H1 (cell line): ENCODE data around the gene ACKR1. TPM values are rescaled to one million over a fixed set of nuclear protein-coding genes. Genes with fewer than 3 reads are reported as not detected.

Experiments
- CTCF ChIA-PET: fragments of 300-600 bp; sonication (Branson Sonifier 250); formaldehyde crosslinking; loops from one replicate; lab custom pipeline; 2021; ENCODE audit not compliant: partially characterized antibody; lab: Charles Lee
- POLR2A ChIA-PET: fragments of 300-600 bp; sonication (Branson Sonifier 250); formaldehyde crosslinking; loops from one replicate; lab custom pipeline; 2021; ENCODE audit warnings: inconsistent platforms; ENCODE audit not compliant: partially characterized antibody; lab: Charles Lee
- DNase-seq, 2 experiments: peaks; one replicate each; pipeline versions ENCODE4 v3.0.0 to v3.0.0-alpha.2; 2010 to 2022; ENCODE audit warnings: low spot score in 2 of 2, low read depth in 1 of 2, mixed read lengths in 1 of 2
- FAIRE-seq: peaks from 2 replicates; lab custom pipeline; 2011; peaks lifted over from hg19 to GRCh38; lab: Jason Lieb, UNC
- H2AFZ ChIP-seq: 2 replicates; pipeline ENCODE4 v1.8.1; 2012; ENCODE audit warnings: low read length, inconsistent platforms
- H2AK5ac ChIP-seq: 2 replicates; pipeline ENCODE4 v1.6.1; 2013; ENCODE audit warnings: low read depth, low read length
- H2BK120ac ChIP-seq: replicated peaks from 2 replicates; pipeline ENCODE3; 2013; ENCODE audit warnings: low read depth, low read length, inconsistent platforms
- H2BK12ac ChIP-seq: 2 replicates; pipeline ENCODE4 v1.6.1; 2013; ENCODE audit warnings: low read depth, low read length
- H2BK15ac ChIP-seq: 2 replicates; pipeline ENCODE4 v1.6.1; 2013; ENCODE audit warnings: low read length
- H2BK20ac ChIP-seq: 2 replicates; pipeline ENCODE4 v1.6.1; 2013; ENCODE audit warnings: low read length
- H2BK5ac ChIP-seq: 2 replicates; pipeline ENCODE4 v1.6.1; 2013; ENCODE audit warnings: low read depth, low read length
- H3K14ac ChIP-seq: 2 replicates; pipeline ENCODE4 v1.6.1; 2013; ENCODE audit warnings: inconsistent platforms; ENCODE audit not compliant: insufficient read length
- H3K18ac ChIP-seq: 2 replicates; pipeline ENCODE4 v1.6.1; 2013; ENCODE audit warnings: low read length; ENCODE audit errors: extremely low read depth
- H3K23ac ChIP-seq: 2 replicates; pipeline ENCODE4 v1.6.1; 2013; ENCODE audit warnings: inconsistent platforms; ENCODE audit not compliant: insufficient read length
- H3K23me2 ChIP-seq: 2 replicates; pipeline ENCODE4 v1.6.1; 2013; ENCODE audit warnings: low read depth, low read length
- H3K27ac ChIP-seq: 2 replicates; pipeline ENCODE4 v1.6.1; 2011; ENCODE audit warnings: low read depth, low read length, inconsistent platforms
- H3K27me3 ChIP-seq, 4 experiments: replicated peaks in 1 of 4; 1 replicate in 1 of 4; 2 replicates in 3 of 4; pipeline versions ENCODE4 v1.6.1 to v1.8.1; 2011 to 2013; ENCODE audit warnings: low read length in 3 of 4, mild to moderate bottlenecking in 3 of 4, inconsistent platforms in 2 of 4, mixed read lengths in 2 of 4, moderate library complexity in 1 of 4; ENCODE audit not compliant: control insufficient read depth in 3 of 4, insufficient read depth in 3 of 4; ENCODE audit errors: extremely low read depth in 1 of 4
- H3K36me3 ChIP-seq, 4 experiments: 2 replicates each; pipeline versions ENCODE4 v1.6.1 to v1.8.1; 2011 to 2013; ENCODE audit warnings: mild to moderate bottlenecking in 4 of 4, low read length in 3 of 4, moderate library complexity in 2 of 4, control low read depth in 1 of 4, inconsistent platforms in 1 of 4; ENCODE audit not compliant: insufficient read depth in 4 of 4, control insufficient read depth in 2 of 4
- H3K4ac ChIP-seq: replicated peaks from 2 replicates; pipeline ENCODE3; 2013; ENCODE audit warnings: low read length, low read depth, mixed read lengths, inconsistent platforms; ENCODE audit not compliant: insufficient read length
- H3K4me1 ChIP-seq, 4 experiments: replicated peaks in 1 of 4; 1 replicate in 1 of 4; 2 replicates in 3 of 4; pipeline versions ENCODE4 v1.6.1 to v1.8.1; 2011 to 2013; ENCODE audit warnings: low read length in 3 of 4, inconsistent platforms in 2 of 4, mixed read lengths in 1 of 4; ENCODE audit not compliant: insufficient read depth in 4 of 4, control insufficient read depth in 3 of 4
- H3K4me2 ChIP-seq, 2 experiments: 2 replicates each; pipeline versions ENCODE4 v1.6.1 to v1.8.1; 2011 to 2013; ENCODE audit warnings: low read depth in 2 of 2, low read length in 2 of 2, control low read depth in 1 of 2, inconsistent platforms in 1 of 2, mild to moderate bottlenecking in 1 of 2; ENCODE audit not compliant: insufficient read depth in 1 of 2
- H3K4me3 ChIP-seq, 4 experiments: fragments of 200-600, 300-600 bp in 1 of 4; sonication (generic), shearing (Covaris generic), sonication (Bioruptor Twin) in 1 of 4; 2 replicates each; pipeline versions ENCODE4 v1.5.1 to v1.8.1; 2011 to 2016; ENCODE audit warnings: low read length in 4 of 4, low read depth in 3 of 4, control low read depth in 2 of 4, inconsistent platforms in 2 of 4, mild to moderate bottlenecking in 2 of 4, mixed read lengths in 1 of 4, moderate library complexity in 1 of 4; ENCODE audit not compliant: insufficient read depth in 2 of 4; ENCODE audit errors: extremely low read depth in 1 of 4
- H3K56ac ChIP-seq: replicated peaks from 2 replicates; pipeline ENCODE3; 2013; ENCODE audit warnings: low read depth, mild to moderate bottlenecking, mixed read lengths, low read length, inconsistent platforms; ENCODE audit not compliant: insufficient read length
- H3K79me1 ChIP-seq: 2 replicates; pipeline ENCODE4 v1.6.1; 2013; ENCODE audit warnings: low read depth, low read length, control low read depth
- H3K79me2 ChIP-seq, 2 experiments: 2 replicates each; pipeline versions ENCODE4 v1.6.1 to v1.8.1; 2012 to 2013; ENCODE audit warnings: low read length in 2 of 2, mild to moderate bottlenecking in 2 of 2, inconsistent platforms in 1 of 2; ENCODE audit not compliant: insufficient read depth in 2 of 2, control insufficient read depth in 1 of 2
- H3K9ac ChIP-seq, 4 experiments: replicated peaks in 1 of 4; 1 replicate in 1 of 4; 2 replicates in 3 of 4; pipeline versions ENCODE4 v1.6.1 to v1.8.1; 2011 to 2013; ENCODE audit warnings: low read depth in 3 of 4, low read length in 3 of 4, control low read depth in 2 of 4, mild to moderate bottlenecking in 2 of 4, moderate library complexity in 2 of 4, inconsistent platforms in 1 of 4; ENCODE audit errors: extremely low read depth in 1 of 4
- H3K9me3 ChIP-seq, 2 experiments: 2 replicates each; pipeline versions ENCODE4 v1.6.1 to v1.8.1; 2012 to 2013; ENCODE audit warnings: mild to moderate bottlenecking in 2 of 2, moderate library complexity in 2 of 2, control low read depth in 1 of 2, inconsistent platforms in 1 of 2, low read depth in 1 of 2, low read length in 1 of 2, mixed read lengths in 1 of 2; ENCODE audit not compliant: insufficient read depth in 2 of 2
- H4K20me1 ChIP-seq, 2 experiments: replicated peaks in 1 of 2; 2 replicates each; pipeline versions ENCODE3 to v1.8.1; 2011 to 2013; ENCODE audit warnings: inconsistent platforms in 2 of 2, low read length in 2 of 2, mild to moderate bottlenecking in 1 of 2; ENCODE audit not compliant: insufficient read depth in 2 of 2, control insufficient read depth in 1 of 2
- H4K5ac ChIP-seq: 2 replicates; pipeline ENCODE4 v1.6.1; 2013; ENCODE audit warnings: low read length, low read depth, mixed read lengths, inconsistent platforms; ENCODE audit not compliant: insufficient read length
- H4K8ac ChIP-seq: 2 replicates; pipeline ENCODE4 v1.8.0; 2013; ENCODE audit warnings: mild to moderate bottlenecking, moderate library complexity, low read length, inconsistent platforms; ENCODE audit not compliant: insufficient read depth; ENCODE audit errors: extremely low read depth
- H4K91ac ChIP-seq: replicated peaks from 2 replicates; pipeline ENCODE3; 2013; ENCODE audit warnings: low read length, mixed read lengths, inconsistent platforms; ENCODE audit not compliant: insufficient read length
- BACH1 ChIP-seq: IDR thresholded peaks from 2 replicates; pipeline ENCODE4 v1.6.1; 2012; ENCODE audit warnings: low read length, improper control_type of control experiment
- CHD1 ChIP-seq: IDR thresholded peaks from 2 replicates; pipeline ENCODE4 v1.6.1; 2012; ENCODE audit warnings: low read depth, low read length, improper control_type of control experiment
- EZH2 ChIP-seq: fragments of 200-600 bp; sonication (generic); IDR thresholded peaks from 2 replicates; pipeline ENCODE4 v1.7.1; 2012; ENCODE audit warnings: low read depth, mild to moderate bottlenecking, moderate library complexity, low read length, inconsistent platforms; ENCODE audit not compliant: severe bottlenecking
- GABPA ChIP-seq: IDR thresholded peaks from 2 replicates; pipeline ENCODE4 v1.6.1; 2011; ENCODE audit warnings: mild to moderate bottlenecking, low read length, moderate library complexity, borderline replicate concordance; ENCODE audit not compliant: insufficient read depth
- SIX5 ChIP-seq: IDR thresholded peaks from 2 replicates; pipeline ENCODE4 v1.6.1; 2011; ENCODE audit warnings: mild to moderate bottlenecking, low read depth, low read length
- SP4 ChIP-seq: IDR thresholded peaks from 2 replicates; pipeline ENCODE4 v1.6.1; 2012; ENCODE audit warnings: low read length, inconsistent platforms
- WGBS, 2 experiments: shearing (Covaris generic) in 1 of 2; methylation state at CpG; one replicate each; pipeline versions ENCODE4 v1.1.6 to v1.1.7; 2013 to 2015; ENCODE audit warnings: low lambda C conversion rate in 2 of 2, mixed read lengths in 2 of 2, inconsistent platforms in 1 of 2, low coverage in 1 of 2, missing lambda C conversion rate in 1 of 2; ENCODE audit not compliant: insufficient replicate concordance in 2 of 2, insufficient coverage in 1 of 2, insufficient read length in 1 of 2; ENCODE audit errors: extremely low coverage in 1 of 2, missing lambda C conversion rate in 1 of 2; 5-methylcytosine and 5-hydroxymethylcytosine counted together
- polyA plus RNA-seq, 7 experiments: library from polyadenylated mRNA; depleted of rRNA in 3 of 7; stranded (reverse) in 5 of 7; unstranded in 2 of 7; fragments of >200 nt in 5 of 7; fragments of 200-250 nt in 2 of 7; gene quantifications; 1 replicate in 5 of 7; 2 replicates in 1 of 7; 4 replicates in 1 of 7; pipeline versions ENCODE4 v1.2.1 to v1.2.3, GENCODE V29; 2011 to 2013; ENCODE audit warnings: missing spikeins in 2 of 7, mixed read lengths in 2 of 7
- total RNA-seq: library from RNA; stranded (reverse); fragmentation: NEBNext Ultra II Directional; extraction: Animal tissue kit (Norgen Biotek cat#: 25700); gene quantifications from 2 replicates; pipeline ENCODE4 v1.2.1, GENCODE V29; 2021

The ACKR1 gene
- total and polyA plus RNA-seq, 2 of the 8 experiments (the other 6 are each of a cell fraction or from before 2014, with no cell fraction given): 0.61 to 1.00 TPM

DNA sequence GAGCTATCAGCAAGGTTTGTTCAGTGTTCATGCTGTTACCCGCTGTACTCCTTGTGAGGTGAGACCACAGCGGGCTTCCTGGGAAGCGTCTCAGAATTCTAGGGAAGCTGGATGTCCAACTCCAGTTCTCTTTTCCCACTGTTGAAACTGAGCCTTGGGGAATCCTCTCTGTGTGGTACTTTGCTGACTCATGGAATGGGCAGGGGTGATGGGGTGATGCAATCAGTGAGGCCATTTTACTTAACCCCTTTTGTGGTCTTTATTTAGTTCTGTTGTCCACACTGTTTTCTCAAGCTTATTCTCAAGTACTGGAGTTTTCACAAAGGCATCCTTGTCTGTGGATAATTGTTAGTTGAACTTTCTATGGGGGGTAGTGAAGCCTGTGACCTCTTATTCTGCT lies 42.6 kb downstream of the ACKR1 start:
- H4K5ac ChIP-seq: no peak overlapping the region
- no peak overlapping the region for H2BK12ac ChIP-seq
- no peak overlapping the region for H3K23ac ChIP-seq
- H3K4me2 ChIP-seq: no peak overlapping the region
- no peak overlapping the region for H2BK15ac ChIP-seq
- H3K14ac ChIP-seq: no peak overlapping the region
- H3K79me2 ChIP-seq: no peaks in the 10 kb centered on the region
- H2BK120ac ChIP-seq: no peak overlapping the region
- H3K9me3 ChIP-seq: peaks cover 13 to 19% of the 10 kb centered on the region in 2 experiments; a peak in 2 of 4 replicates
- no peak overlapping the region for H2BK20ac ChIP-seq
- H2AFZ ChIP-seq: no peak overlapping the region
- no peak for TF ChIP-seq GABPA
- no peak for TF ChIP-seq EZH2
- no peak for TF ChIP-seq CHD1
- no peak for TF ChIP-seq BACH1
- TF ChIP-seq SP4: no peak
- no peak for TF ChIP-seq SIX5
- H2BK5ac ChIP-seq: no peak overlapping the region
- no peaks in the 10 kb centered on the region for H3K4me1 ChIP-seq
- H3K9ac ChIP-seq: no peak overlapping the region
- no peak overlapping the region; a peak in 1 of 8 replicates for H3K4me3 ChIP-seq
- no peak overlapping the region for H3K4ac ChIP-seq
- H3K36me3 ChIP-seq: 0 out of 8 replicates have a peak, but pooled peaks cover 0 to 2% (median 0%) of the 10 kb centered on the region in 4 experiments
- H3K23me2 ChIP-seq: no peaks in the 10 kb centered on the region
- H3K56ac ChIP-seq: no peak overlapping the region
- POLR2A ChIA-PET: no interaction called here
- H3K27ac ChIP-seq: no peak overlapping the region
- DNase-seq (no peak), FAIRE-seq (no peak)
- no peak overlapping the region for H2AK5ac ChIP-seq
- no peak overlapping the region for H3K18ac ChIP-seq
- H4K20me1 ChIP-seq: no peaks in the 10 kb centered on the region
- H3K79me1 ChIP-seq: no peaks in the 10 kb centered on the region
- H4K91ac ChIP-seq: no peak overlapping the region
- H4K8ac ChIP-seq: no peak overlapping the region
- 86% methylated on average over 3 of the region's 3 CpGs; no CpG with 5 or more reads in 1 of the 2 experiments for WGBS, 2 experiments
- CTCF ChIA-PET: interaction anchor here (0.5 to 1.0 kb wide), 3 partner anchors 9 to 222 kb away, joined by 3 read pairs; no protein-coding TSS in a partner anchor
- no peaks in the 10 kb centered on the region for H3K27me3 ChIP-seq
